Measurements from ENCODE around the gene TDRD5. TPM values are rescaled to one million over a fixed set of nuclear protein-coding genes. Genes with fewer than 3 reads are reported as not detected.

The TDRD5 gene, protein sequence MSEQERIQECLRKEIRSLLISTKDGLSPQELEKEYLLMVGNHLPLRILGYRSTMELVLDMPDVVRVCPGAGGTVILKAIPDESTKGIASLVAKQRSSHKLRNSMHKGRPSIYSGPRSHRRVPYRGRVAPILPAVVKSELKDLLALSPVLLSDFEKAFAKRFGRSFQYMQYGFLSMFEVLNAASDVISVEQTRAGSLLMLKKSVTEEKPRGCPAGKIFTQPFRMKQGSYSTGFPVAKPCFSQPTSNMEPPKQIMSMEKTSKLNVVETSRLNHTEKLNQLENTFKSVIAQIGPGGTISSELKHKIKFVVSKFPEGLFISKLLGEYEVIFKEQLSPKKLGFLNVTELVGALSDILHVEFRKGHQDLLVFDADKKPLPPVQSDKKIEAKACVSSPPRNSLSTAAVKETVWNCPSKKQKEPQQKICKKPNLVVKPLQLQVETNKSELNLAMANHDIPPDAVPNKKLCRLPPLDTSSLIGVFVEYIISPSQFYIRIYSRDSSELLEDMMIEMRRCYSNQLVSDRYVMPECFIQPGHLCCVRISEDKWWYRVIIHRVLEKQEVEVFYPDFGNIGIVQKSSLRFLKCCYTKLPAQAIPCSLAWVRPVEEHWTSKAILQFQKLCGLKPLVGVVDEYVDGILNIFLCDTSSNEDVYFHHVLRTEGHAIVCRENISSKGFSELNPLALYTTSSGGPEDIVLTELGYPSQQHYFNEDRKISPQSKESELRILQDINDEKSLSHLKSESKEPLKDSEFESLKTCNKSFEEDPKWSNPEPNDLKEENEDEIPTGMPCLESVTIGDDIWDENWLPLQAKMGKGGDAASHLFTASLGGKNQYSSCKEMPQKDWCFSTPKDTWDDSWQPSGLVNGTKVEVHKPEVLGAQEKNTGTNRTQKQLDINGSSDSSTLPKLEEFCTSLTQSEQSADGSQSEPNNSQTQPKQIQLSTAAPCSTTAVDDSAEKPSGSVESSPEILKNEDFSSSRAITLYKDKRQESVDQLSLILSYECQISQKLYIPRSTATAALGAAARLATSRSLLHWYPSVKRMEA
- not detected in 2 replicates for total RNA-seq (2014; rRNA removed; shearing (Covaris generic))

DNA sequence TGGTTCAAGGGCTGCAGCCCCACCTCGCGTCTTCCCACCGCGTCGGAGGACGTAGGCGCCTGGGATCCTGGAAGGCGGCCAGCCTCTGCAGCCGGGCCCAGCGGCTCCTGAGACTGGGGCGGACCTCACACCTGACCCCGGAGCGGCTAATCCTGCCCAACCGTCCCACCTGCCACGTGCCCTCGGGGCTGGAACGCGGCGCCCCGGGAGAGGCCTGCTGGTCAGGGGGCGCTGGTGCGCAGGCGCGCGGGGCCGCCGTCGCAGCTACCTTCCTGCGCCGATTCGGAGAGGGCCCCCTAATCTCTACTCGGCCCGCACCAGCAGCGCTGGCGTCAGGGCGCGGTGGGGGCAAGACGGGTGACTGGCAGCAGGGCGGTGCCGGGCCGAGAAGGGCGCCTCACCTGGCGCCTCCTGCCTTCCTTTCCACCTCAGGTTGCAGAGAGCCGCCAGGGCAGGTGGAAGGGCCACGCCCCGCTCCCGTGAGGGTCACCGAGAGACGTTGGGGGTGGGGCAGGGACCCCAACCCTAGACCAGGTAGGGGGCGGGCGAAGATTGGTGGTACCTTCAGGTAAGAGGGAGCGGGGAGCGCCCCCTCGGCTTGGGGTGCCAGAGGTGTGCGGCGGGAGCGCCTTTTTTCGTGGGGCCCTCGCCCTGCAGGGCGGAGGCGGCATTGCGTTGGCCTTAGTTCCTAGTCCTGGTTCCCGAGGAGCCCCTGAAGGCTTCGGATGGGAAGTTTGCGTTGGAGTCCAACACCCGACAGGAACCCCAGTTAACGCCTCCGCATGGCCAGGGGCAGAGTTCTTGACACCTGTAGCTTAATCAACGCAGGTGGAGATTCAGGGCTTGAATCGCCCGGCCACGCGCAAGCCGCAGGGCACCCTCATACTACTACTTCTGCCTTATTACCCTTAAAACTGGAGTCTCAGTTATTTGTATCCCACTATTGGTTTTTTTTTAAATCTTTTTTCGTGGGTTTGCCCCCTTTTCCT is at the start of gene TDRD5:
TSS of gene TDRD5 (plus strand) at position 241 of the 989 bp plus-strand sequence. CDS start 784 bp downstream, outside the sequence.
- DNase-seq = no peak
- H3K9me3 ChIP-seq (replicated peaks) = no peaks in the 10 kb centered on the region
- H3K36me3 ChIP-seq = no peaks in the 10 kb centered on the region
- H3K27me3 ChIP-seq = no peaks in the 10 kb centered on the region
- no peak within 1 kb of the TSS for H3K27ac ChIP-seq
- no peak within 1 kb of the TSS for H3K4me3 ChIP-seq
- H3K4me1 ChIP-seq = no peaks in the 10 kb centered on the region

DNA sequence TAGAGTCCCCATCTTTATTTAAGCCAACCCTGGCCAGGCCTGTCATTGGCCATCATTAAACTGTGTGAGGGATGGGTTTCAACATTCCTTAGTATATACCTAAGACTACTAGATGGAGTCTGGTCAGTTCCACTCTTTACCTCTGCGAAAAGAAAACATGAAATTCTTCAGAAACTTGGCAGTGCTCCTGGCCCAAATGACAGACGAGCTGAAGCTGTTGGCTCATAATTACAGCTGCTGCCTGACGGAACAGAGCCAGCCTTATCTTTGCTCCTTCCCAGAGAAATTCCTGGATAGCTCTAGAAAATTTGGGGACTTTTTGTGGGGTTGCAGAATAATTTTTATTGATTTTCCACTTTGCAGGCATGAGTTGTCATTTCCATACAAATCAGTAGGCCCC is 46.3 kb upstream of the TDRD5 start:
- Histone ChIP-seq H3K27me3 (no peaks in the 10 kb centered on the region), H3K9me3 (replicated peaks) (no peaks in the 10 kb centered on the region), H3K27ac (no peak overlapping the region), H3K4me1 (no peaks in the 10 kb centered on the region), H3K36me3 (no peaks in the 10 kb centered on the region), H3K4me3 (no peak overlapping the region)
- DNase-seq = no peak

DNA sequence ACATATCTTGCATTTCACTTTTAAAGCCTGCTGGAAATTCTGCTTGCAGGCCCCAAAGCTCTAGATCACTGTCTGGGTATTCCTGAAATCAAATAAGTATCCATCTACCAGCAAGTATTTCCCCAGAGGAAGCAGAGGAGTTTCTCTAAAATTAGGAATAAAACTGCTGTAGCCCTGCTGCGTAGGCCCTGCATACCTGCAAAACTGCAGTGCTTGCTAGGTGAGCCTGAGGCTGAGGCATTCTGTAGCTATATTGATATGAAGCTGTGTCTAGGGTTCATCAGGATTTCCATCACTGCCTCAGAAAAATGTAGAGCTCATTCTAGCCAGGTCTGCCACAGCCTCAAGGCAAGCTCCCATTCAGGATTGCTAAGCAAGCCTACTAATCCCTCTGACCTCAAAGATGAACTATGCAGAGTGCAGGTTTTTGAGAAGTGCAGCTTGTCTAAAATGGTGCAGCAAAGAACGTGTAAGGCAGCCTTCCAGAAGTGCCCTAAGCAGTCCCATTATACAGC is 44.6 kb upstream of the TDRD5 start:
- no peaks in the 10 kb centered on the region for H3K27me3 ChIP-seq
- no peak overlapping the region for H3K4me3 ChIP-seq
- H3K36me3 ChIP-seq = no peaks in the 10 kb centered on the region
- H3K27ac ChIP-seq = no peak overlapping the region
- no peaks in the 10 kb centered on the region for H3K9me3 ChIP-seq (replicated peaks)
- H3K4me1 ChIP-seq = no peaks in the 10 kb centered on the region
- DNase-seq = no peak

DNA sequence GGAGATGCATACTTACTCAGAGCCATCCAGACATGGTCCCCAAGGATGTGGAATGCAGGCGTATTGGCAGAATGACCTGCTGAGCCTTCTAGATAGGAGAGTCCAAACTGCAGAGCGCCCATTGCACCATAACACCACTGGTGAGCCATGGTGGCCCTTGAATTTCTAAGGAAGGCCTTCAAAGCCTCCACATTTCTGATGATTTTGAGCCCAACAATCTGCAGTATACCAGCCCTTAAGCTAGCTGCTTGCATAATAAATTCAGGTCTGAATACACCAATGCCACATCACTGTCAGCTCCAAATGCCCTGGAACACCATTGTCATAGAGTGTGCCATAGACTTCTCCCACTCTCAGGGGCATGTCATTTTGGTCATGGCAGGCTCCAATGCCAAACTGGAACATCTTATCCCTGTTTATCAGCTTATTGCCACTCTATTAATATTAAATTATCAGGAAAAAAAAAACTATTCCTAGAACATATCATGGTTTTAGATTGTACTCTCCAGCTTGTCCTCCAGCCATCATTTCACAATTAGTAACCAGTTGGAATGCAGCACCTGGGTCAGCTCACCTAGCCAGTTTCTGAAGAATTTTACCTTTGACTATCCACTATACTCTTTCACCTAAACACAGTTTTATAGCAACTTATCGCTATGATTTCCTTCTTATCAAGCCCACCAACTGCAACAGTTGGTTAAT is 42.8 kb upstream of the TDRD5 start:
- H3K27ac ChIP-seq = no peak overlapping the region

DNA sequence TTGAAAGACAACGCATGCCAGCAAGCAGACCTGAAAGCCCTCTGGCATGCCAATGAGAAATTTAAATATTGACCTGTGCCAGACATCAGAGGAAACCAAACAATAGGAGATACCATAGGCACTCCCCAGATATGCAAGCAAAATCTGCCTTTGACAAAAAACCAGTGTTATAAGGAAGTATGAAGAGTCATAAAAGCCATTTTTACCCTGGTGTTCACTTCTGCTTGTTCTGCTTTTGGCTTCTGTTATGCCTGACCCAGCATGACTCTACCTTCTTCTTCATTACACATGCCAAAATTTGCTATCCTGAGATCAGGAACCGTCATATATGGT is 42.3 kb upstream of the TDRD5 start:
- Histone ChIP-seq H3K27me3 (no peaks in the 10 kb centered on the region), H3K27ac (no peak overlapping the region), H3K4me3 (no peak overlapping the region), H3K9me3 (replicated peaks) (no peaks in the 10 kb centered on the region), H3K36me3 (no peaks in the 10 kb centered on the region), H3K4me1 (no peaks in the 10 kb centered on the region)
- DNase-seq = no peak

More for the DNA sequence above, 42.8 kb upstream of the TDRD5 start:
- Histone ChIP-seq H3K4me1 (no peaks in the 10 kb centered on the region), H3K4me3 (no peak overlapping the region), H3K27me3 (no peaks in the 10 kb centered on the region), H3K36me3 (no peaks in the 10 kb centered on the region), H3K9me3 (replicated peaks) (no peaks in the 10 kb centered on the region)
- DNase-seq = no peak

DNA sequence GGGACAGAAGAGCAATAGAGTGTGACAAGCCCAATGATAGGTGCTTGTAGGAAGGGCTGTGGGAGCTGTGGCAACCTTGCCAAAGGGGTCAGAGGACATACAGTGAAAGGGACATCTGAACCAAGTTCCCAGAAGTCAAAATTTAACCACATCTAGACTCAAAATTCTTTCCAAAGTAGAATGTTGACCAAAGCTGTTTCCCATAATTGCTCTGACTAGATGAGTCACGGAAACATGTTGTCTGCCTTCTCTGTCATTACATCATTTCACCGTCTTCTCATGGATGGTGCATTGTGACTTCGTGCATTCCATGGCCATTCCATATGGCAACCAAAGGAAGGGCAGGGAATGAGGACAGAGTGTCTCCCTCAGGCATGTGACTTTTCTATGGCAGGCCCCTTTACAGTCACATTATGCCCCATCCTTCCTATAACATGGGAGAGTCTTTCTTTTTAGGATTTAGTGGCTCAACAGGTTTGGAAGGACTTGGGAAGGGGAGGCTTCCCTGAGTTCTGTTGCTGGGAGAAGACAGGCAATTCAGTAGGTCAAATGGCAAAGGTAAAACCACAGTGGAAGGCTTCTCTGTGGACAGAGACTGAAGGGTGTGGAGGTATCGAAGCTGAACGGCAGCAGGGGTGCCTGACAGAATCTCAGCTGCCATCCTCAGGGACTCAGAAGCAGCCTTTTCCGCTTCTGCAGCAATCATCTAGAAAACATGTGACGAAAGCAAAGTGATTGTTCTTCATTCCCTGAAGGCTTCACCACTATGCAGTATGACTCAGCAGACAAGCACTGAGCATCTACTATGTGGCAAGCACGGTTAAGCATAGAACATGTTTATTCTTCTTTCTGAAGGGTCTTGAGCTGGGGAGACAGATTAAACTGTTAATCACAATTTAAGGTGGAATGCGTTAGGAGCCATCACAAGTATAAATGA is 40.6 kb upstream of the TDRD5 start:
- no peaks in the 10 kb centered on the region for H3K36me3 ChIP-seq
- H3K27ac ChIP-seq = no peak overlapping the region
- no peaks in the 10 kb centered on the region for H3K27me3 ChIP-seq
- H3K4me1 ChIP-seq = no peaks in the 10 kb centered on the region
- H3K9me3 ChIP-seq (replicated peaks) = no peaks in the 10 kb centered on the region
- H3K4me3 ChIP-seq = no peak overlapping the region
- DNase-seq = peak in 1 of 2 experiments; percentile 12

DNA sequence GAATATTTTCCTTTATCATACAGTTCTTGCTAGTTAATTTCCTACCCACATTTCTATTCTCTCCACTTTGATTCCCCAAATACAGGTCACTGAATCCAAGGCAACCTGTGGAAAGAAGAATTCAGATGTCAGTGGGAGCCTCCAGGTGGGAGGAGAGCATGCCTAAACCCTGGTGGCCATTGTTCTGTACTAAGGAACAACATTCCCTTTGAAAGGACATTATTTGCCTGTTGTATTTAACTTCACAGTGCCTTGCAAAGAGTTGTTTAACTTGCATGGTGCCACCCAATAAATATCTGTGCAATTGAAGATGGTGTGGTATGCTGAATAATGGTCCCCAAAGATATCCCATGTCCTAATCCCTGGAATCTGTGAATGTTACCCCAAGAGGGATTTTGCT is 37.2 kb upstream of the TDRD5 start:
- H3K4me3 ChIP-seq = no peak overlapping the region
- no peaks in the 10 kb centered on the region for H3K36me3 ChIP-seq
- no peaks in the 10 kb centered on the region for H3K4me1 ChIP-seq
- no peaks in the 10 kb centered on the region for H3K9me3 ChIP-seq (replicated peaks)
- no peaks in the 10 kb centered on the region for H3K27me3 ChIP-seq
- DNase-seq = no peak
- no peak overlapping the region for H3K27ac ChIP-seq

DNA sequence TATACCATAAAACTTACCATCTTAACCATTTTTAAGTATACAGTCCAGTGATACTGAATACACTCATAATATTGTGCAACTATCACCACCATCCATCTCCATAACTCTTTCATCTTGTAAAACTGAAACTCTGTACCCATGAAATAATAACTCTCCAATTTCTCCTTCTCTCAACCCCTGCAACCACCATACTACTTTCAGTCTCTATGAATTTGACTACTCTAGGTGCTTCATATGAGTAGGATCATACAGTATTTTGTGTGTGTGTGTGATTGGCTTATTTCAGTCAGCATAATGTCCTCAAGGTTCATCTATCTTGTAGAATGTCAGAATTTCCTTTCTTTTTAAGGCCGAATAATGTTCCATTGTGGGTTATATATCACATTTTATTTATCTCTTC is 33.6 kb upstream of the TDRD5 start:
- H3K27me3 ChIP-seq = no peaks in the 10 kb centered on the region
- no peak for DNase-seq
- no peak overlapping the region for H3K27ac ChIP-seq
- H3K36me3 ChIP-seq = no peaks in the 10 kb centered on the region
- H3K4me3 ChIP-seq = no peak overlapping the region
- H3K4me1 ChIP-seq = no peaks in the 10 kb centered on the region
- H3K9me3 ChIP-seq (replicated peaks) = no peaks in the 10 kb centered on the region

DNA sequence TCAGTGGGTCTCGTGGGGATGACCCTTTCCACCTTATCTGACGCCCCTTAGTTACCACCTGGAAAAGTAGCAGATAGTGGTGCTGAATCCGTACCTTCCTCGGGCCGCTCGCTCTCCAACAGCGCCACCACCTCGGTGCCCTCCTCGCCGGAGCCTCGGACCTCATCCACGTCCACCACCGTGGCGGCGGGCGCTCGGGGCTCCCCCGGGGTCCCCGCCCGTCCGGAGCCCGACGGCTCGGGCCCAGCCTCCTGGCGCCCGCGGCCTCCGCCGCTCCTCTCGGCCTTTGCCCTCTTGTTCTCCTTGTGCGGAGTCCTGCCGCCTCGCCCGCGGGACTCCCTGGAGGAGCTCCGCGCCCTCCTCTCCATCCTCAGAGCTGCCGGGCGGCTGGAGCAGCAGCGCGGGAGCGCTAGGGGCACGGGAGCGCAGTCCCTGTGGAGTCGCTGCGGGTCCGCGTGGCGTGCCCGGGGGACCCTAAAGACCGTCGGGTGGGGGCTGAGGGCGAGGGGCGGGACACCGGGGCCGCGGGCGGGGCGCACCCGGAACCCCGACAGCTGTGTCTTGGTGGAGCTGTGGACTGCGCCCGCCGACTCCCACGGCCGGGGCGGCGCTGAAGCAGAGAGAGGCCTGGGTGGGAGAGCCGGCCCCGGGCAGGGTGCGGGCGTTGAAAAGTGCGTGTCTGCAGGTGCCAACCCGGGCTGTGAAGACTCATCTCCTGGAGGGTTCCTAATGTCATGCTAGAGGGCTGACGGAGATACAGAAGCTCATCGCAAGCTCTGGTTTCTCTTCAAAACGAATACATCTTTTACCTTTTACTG is 15.9 kb upstream of the TDRD5 start, which contains the start of gene NPHS2:
TSS of gene NPHS2 (minus strand) at position 452 of the 818 bp plus-strand sequence. CDS start at position 368, 84 bp downstream.
- Histone ChIP-seq H3K36me3 (no peaks in the 10 kb centered on the region), H3K27ac (no peak within 1 kb of the TSS), H3K9me3 (replicated peaks) (no peaks in the 10 kb centered on the region), H3K4me3 (no peak within 1 kb of the TSS), H3K4me1 (no peaks in the 10 kb centered on the region), H3K27me3 (no peaks in the 10 kb centered on the region)
- DNase-seq = no peak

DNA sequence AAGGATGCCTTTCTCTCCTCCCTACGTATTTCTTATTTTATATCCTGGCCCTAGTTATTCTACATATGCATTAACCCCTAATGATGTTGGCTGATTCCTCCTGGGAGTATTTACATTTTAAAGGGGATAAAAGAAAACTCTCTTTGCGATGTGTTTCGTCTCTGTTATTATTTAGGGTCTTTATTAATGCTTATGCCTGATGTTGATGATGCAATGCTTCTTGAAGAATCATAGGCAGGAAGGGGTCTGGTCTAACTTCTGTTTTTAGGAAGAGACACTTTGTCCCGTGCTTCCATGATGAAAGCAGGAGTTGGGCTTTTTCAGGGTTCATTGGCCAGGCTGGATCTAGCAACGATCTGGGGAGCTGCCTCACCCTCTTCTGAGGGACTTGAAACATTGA is 15.1 kb upstream of the TDRD5 start:
- H3K27me3 ChIP-seq = no peaks in the 10 kb centered on the region
- DNase-seq = no peak
- no peaks in the 10 kb centered on the region for H3K36me3 ChIP-seq
- H3K4me3 ChIP-seq = no peak overlapping the region
- no peak overlapping the region for H3K27ac ChIP-seq
- H3K4me1 ChIP-seq = no peaks in the 10 kb centered on the region
- no peaks in the 10 kb centered on the region for H3K9me3 ChIP-seq (replicated peaks)

DNA sequence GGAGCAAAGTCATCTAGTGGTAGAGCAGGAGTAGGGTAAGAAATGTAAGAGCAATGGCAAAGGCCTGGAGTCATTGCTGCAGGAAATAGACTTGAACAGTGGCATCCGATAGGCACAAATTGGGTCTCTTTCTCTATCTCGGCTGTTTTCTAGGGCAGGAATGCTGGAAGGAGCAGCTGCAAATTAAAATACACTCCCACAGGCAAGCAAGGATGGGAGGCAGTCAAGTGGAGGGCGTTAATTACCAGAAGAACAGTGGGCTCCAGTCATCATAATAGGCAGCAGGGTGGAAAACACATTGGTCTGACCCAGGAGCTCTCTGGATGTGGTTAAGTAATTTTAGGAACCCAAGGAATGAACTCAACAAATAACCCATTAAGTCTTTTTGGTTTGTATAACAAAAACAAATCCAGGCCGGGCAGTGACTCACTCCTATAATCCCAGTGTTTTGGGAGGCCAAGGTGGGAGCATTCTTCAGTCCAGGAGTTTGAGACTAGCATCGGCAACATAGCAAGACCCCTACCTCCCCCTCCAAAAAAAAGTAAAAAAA is 7.8 kb upstream of the TDRD5 start:
- DNase-seq = peak; percentile 12 to 19
- H3K27ac ChIP-seq = no peak overlapping the region
- H3K4me3 ChIP-seq = no peak overlapping the region
- no peaks in the 10 kb centered on the region for H3K27me3 ChIP-seq
- H3K36me3 ChIP-seq = no peaks in the 10 kb centered on the region
- H3K9me3 ChIP-seq (replicated peaks) = no peaks in the 10 kb centered on the region
- no peaks in the 10 kb centered on the region for H3K4me1 ChIP-seq
